CD4-positive, alpha-beta T cell treated with Interleukin-6 at 100 ng/mL for 8 hours (primary cell): ENCODE data around the gene CHST2.
"Not testable (repeated sequence)": the region's sequence is repeated elsewhere in the genome, so short reads cannot be mapped to it uniquely, and the experiment has no call there.

Experiments used
- DNase-seq: peaks from one replicate; pipeline ENCODE4 v3.0.0-alpha.2; 2020; ENCODE audit warnings: mixed read lengths, low spot score

CHST2 gene

DNA sequence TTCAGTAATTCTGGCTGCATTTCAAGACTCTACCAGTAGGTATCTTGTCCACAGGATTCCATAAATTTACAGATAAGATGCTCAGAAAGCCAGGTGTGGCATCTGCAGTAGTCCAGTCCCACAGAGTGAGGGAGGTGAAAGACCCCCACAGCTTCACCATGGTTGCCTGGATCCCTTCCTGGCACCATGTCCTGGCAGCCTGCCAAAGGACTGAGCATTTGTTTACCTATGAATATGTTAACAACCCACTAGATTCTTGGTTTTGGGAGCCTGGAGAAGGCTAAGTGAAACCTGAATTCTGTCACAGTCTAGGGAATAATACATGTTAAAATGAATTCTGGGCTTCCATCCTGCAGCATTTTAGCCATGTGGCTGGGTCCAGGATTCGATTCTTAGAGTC lies 14.9 kb downstream of the CHST2 start:
- DNase-seq: no peak

- DNase-seq: no peak
Measured at GRCh38 chr3:143135150-143135549, 15.6 kb downstream of the CHST2 start.

GRCh38 chr3:143137435-143138036 lies 18.0 kb downstream of the CHST2 start:
- no peak for DNase-seq

GRCh38 chr3:143138953-143139352 lies 19.4 kb downstream of the CHST2 start:
- no peak for DNase-seq

GRCh38 chr3:143139762-143140161 lies 20.2 kb downstream of the CHST2 start:
- DNase-seq: no peak

GRCh38 chr3:143140550-143140949 lies 21.0 kb downstream of the CHST2 start:
- DNase-seq: no peak

- no peak for DNase-seq
Measured at GRCh38 chr3:143142354-143142753, 22.8 kb downstream of the CHST2 start.

DNA sequence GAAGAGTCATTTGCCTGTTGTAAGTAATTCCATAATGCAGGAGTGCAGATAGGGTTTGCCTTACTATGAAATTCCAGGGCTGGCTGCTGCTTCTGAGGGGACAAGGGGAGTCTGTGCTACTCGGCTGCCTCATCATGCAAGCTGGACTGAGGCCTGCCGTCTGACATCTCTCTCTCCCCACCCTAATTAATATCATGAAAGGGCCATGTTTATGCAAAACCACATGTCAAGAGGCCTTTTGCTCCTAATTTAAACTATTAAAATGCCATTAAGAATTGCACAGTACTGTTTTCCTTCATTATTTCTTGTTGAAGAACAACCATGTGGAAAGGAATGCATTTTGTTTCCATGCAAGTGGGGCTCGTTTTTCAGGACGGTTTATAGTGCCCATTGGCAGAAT lies 26.3 kb downstream of the CHST2 start:
- DNase-seq: no peak

GRCh38 chr3:143146486-143147274 lies 27.1 kb downstream of the CHST2 start:
- DNase-seq: no peak

DNA sequence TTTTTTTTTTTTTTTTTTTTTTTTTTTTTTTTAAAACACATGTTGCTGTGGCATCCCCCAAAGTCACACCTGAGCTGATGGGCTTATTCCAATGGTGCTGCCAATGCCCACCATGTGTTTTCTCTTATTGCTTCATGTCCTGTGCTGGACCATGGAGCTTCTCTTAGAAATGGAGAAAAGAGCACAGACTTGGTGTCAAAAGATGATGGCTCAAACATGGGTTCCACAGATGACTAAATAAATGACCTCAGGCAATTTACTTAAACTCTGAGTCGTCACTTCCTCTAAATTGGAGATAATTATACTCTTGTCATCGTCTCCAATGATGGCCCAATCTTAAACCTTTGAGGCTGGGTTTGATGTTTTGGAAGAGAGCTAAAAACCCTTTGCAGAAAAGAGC lies 28.1 kb downstream of the CHST2 start:
- no peak for DNase-seq

- DNase-seq: no peak
Measured at GRCh38 chr3:143150071-143150470, 30.5 kb downstream of the CHST2 start.

- no peak for DNase-seq
Measured at GRCh38 chr3:143151004-143151731, 31.6 kb downstream of the CHST2 start.

DNA sequence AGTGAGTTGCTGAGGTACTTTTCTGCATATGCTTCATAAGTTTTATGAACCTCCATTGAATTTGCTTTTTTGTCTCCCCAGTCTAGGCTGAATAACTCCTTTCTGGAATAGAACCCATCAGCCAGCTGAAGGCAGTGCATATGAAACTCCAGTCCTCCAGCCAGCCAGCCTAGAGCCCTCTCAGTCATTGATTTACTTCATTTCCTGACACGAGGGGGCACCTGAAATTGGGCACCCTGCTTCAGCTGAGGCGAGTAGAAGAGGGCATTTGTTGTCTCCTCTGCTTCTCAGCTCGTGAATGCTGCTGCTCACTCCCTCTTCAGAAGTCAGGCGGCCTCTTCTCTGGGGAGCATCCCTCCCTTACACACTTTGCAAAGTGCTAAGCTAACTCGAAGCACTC lies 32.5 kb downstream of the CHST2 start:
- no peak for DNase-seq

DNA sequence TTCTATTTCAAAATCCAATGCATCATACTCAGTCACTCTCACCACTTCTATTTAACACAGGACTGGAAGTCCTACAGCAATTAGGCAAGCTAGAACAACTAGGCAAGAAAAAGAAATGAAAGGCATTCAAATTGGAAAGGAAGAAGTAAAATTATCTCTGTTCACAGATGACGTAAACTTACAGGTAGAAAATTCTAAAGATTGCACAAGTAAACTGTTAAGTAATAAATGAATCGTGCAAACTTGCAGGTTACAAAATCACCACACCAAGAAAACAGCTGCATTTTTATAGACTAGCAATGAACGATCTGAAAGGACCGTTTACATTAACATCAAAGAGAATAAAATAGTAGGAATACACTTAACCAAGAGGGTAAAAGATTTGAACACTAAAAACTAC lies 36.2 kb downstream of the CHST2 start:
- DNase-seq: no peak

DNA sequence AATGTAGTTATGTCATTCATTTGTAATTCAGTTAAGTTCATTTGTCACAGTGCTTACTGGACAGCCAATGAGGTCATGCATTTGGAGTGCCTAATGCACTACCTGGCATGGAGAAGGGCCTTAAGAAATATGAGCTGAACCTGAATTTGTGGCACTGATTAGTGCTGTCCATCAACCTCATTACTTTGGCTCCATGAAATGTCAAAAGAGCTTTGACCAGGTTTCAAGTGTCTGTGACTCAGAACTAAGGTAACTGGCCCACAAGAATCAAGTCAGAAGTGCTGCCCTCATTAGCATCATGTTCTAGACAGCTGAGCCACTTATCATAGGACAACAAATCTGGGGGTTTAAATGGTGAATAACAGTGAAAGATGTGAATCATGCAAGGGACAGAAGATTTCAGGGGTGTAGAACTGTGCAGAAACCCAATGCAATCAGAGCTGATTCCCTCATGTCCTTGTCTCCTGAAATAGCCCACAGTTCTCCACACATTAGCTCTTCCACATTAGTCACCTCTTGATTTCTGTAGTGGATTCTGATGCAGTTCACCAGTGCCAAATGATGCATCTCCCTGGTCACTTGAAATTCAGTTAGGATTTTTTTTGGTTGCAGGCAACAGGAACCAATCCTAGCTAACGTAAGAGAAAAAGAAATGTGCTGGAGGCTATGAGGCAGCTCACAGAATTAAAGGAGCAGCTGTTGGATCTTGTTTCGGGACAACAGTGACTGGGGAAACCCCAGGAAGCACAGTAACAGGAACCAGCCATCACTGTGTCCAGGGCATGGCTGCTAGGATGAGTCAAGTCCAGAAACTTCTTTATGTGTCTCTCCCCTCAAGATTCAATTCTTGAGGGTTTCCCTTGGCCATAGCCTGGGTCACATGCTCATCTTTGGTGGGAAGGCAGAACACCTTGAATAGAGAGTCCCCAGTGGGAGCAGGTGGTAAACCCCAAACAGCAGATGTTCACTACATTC lies 38.7 kb downstream of the CHST2 start:
- DNase-seq: no peak

DNA sequence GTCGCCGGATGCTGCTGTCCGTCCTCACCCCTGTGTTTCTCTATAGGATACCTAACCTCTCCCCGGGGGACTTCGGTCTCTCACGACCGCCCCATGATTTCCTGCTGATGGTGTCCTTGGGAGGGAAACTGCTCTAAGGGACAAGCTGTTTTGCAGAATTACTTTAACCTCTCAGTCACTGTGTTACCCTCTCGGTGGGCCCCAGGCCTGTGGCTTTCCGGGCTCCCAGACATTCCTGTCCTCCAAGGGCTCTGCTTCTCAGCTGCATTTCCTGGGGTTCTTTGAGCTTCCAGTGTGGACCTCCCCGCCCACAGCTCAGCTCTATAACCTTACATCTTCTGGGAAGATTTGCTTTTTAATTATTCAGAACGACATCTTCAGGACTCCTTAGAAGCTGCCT lies 40.9 kb downstream of the CHST2 start:
- DNase-seq: no peak

DNA sequence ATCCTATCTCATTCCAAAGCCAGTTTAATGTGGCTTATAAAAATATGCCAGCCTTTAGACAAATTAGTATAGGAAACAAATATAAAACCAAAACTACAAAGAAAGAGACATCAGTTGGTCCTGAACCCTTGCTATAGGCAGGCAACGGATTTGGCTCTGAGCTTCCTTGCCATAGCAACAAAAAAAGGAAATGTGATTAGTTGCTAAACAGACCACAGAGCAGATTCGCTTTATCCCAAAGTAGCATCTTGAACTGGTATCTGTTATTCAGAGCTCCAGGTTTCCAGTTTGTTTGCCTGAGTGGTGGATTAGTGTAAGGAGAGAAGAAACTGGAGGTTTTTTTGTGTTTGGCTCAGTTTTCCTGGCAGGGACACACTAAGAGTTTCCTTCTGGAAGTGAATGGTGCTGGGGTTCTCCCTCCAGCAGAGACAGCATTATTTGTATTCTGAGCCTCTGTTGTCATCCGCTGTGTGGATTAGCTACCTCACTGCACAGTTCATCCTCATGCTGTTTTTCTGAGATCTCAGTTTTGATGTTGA lies 44.1 kb downstream of the CHST2 start:
- no peak for DNase-seq

DNA sequence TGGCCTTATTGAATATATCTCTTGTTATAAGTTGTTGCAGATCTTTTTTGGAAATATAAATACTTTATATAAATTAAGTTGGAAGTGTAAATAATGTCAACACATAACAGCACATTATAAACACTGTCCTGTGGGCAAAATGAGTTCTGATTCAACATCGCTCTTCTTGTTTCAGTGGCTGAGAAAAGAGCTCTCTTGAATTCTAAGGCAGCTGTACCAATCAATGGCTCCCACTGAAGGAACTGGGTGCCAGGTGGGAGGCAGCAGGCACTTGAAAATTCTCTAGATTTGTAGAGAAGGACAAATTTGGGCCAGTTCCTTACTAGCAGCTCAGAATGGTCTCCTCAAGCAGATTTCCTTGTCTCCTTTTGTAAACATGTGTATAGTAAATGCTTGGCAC lies 45.6 kb downstream of the CHST2 start:
- DNase-seq: no peak

DNA sequence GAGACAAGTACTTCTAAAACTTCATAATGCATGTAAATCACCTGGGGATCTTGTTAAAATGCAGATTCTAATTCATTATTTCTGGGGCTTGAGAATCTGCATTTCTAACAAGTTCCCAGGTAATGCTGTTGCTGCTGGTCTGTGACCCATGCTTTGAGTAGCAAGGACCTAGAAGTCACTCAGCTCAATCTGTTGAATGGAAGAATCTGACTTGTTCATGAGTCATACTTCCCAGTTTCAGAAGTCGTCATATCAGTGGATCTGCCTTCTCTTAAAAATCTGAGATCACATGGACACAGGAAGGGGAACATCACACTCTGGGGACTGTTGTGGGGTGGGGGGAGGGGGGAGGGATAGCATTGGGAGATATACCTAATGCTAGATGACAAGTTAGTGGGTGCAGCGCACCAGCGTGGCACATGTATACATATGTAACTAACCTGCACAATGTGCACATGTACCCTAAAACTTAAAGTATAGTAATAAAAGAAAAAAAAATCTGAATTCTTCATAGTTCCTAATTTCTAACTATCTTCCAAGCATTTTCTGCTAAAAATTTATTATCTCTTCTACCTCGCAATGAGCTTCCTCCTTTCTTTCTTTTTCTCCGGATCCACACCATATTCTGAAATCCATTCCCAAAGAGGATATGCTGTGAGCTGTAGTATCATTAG lies 46.2 kb downstream of the CHST2 start:
- not testable (repeated sequence) for DNase-seq

DNA sequence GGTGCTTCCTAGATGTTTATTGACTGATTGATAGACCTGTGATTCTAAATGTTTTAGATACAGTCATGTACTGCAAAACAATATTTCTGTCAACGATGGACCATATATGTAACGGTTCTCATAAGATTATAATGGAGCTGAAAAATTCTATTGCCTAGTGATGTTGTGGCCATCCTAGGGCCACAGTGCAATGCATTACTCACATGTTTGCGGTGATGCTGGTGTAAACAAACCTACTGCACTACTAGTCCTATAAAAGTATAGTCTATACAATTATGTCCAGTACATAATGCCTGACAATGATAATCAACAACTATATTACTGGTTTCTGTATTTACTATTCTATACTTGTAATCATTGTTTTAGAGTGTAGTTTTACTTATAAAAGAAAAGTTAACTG lies 46.8 kb downstream of the CHST2 start:
- no peak for DNase-seq
